HepG2 (cell line): ENCODE measurements around the gene DPP6. TPM values are rescaled to one million over a fixed set of nuclear protein-coding genes. Genes with fewer than 3 reads are reported as not detected.

Experiments
- ATAC-seq: fragments of 200-7000 bp; cut with Tn5 transposase; 3 replicates; pipeline ENCODE4 v1.9.1; 2020; ENCODE audit warnings: mild to moderate bottlenecking, moderate library complexity
- BruUV-seq: library from RNA; stranded (reverse); fragments of 400-500 nt; replicated peaks from 2 replicates; lab custom pipeline; 2021; lab: Mats Ljungman, UMichigan
- CTCF ChIA-PET: fragments of 300-600 bp; formaldehyde crosslinking; extraction: SDS; loops from one replicate; lab custom pipeline; 2021; ENCODE audit warnings: low total read pairs, inconsistent platforms, low intra/inter-chr PET ratio; lab: Yijun Ruan, JAX
- POLR2A ChIA-PET: fragments of 350-600 bp; sonication (Branson Sonifier 250); formaldehyde crosslinking; loops from one replicate; lab custom pipeline; 2020; ENCODE audit warnings: antibody characterized with exemption, inconsistent platforms; lab: Yijun Ruan, JAX
- DNase-seq: peaks from one replicate; pipeline ENCODE4 v3.0.0-alpha.2; 2015; ENCODE audit warnings: low spot score
- FAIRE-seq: peaks from 3 replicates; lab custom pipeline; 2011; peaks lifted over from hg19 to GRCh38; lab: Jason Lieb, UNC
- H2AFZ ChIP-seq: one replicate; pipeline ENCODE4 v1.6.1; 2011; ENCODE audit warnings: low read length, inconsistent platforms
- H3K27ac ChIP-seq: fragments of 300-600 bp; 3 replicates; pipeline ENCODE4 v1.8.0; 2011; ENCODE audit warnings: mixed run types, mild to moderate bottlenecking, mixed read lengths, low read length, inconsistent platforms; ENCODE audit not compliant: insufficient read depth; ENCODE audit errors: extremely low read length
- H3K27me3 ChIP-seq, 2 experiments: fragments of 200-600 bp in 1 of 2; 2 replicates in 1 of 2; 3 replicates in 1 of 2; pipeline versions ENCODE4 v1.6.0 to v1.8.0; 2011; ENCODE audit warnings: low read length in 2 of 2, mild to moderate bottlenecking in 2 of 2, moderate library complexity in 2 of 2, inconsistent platforms in 1 of 2; ENCODE audit not compliant: insufficient read depth in 2 of 2, control insufficient read depth in 1 of 2
- H3K36me3 ChIP-seq, 2 experiments: fragments of 200-600 bp in 1 of 2; replicated peaks in 1 of 2; 2 replicates in 1 of 2; 3 replicates in 1 of 2; pipeline versions ENCODE4 v1.5.1 to v1.8.0; 2011; ENCODE audit warnings: low read length in 2 of 2, inconsistent platforms in 1 of 2; ENCODE audit not compliant: insufficient read depth in 2 of 2, control insufficient read depth in 1 of 2
- H3K4me1 ChIP-seq: 2 replicates; pipeline ENCODE4 v1.5.1; 2012; ENCODE audit warnings: low read length, inconsistent platforms; ENCODE audit not compliant: insufficient read depth
- H3K4me2 ChIP-seq: 2 replicates; pipeline ENCODE4 v1.6.0; 2011; ENCODE audit warnings: low read depth, low read length, inconsistent platforms
- H3K4me3 ChIP-seq, 3 experiments: fragments of 200-600 bp in 1 of 3; sonication (generic), shearing (Covaris generic) in 1 of 3; replicated peaks in 1 of 3; 2 replicates each; pipeline ENCODE4 v1.5.1; 2011 to 2016; ENCODE audit warnings: low read length in 3 of 3, inconsistent platforms in 2 of 3, low read depth in 2 of 3, mild to moderate bottlenecking in 2 of 3, control low read depth in 1 of 3, mixed read lengths in 1 of 3; ENCODE audit not compliant: insufficient read depth in 1 of 3
- H3K79me2 ChIP-seq: one replicate; pipeline ENCODE4 v1.6.1; 2011; ENCODE audit warnings: low read length, inconsistent platforms; ENCODE audit not compliant: insufficient read depth
- H3K9ac ChIP-seq: 2 replicates; pipeline ENCODE4 v1.6.0; 2011; ENCODE audit warnings: mild to moderate bottlenecking, low read depth, low read length, inconsistent platforms; ENCODE audit not compliant: insufficient read depth
- H3K9me3 ChIP-seq: 2 replicates; pipeline ENCODE4 v1.5.1; 2012; ENCODE audit warnings: mild to moderate bottlenecking, low read length
- H4K20me1 ChIP-seq: 2 replicates; pipeline ENCODE4 v1.6.0; 2011; ENCODE audit warnings: inconsistent platforms, mild to moderate bottlenecking, low read length, moderate library complexity; ENCODE audit not compliant: insufficient read depth
- MED13 ChIP-seq: sonication (generic); formaldehyde crosslinking; IDR thresholded peaks from 2 replicates; pipeline ENCODE4 v1.5.0; 2020; ENCODE audit warnings: missing genetic modification reagents
- MIXL1 ChIP-seq: IDR thresholded peaks from 2 replicates; pipeline ENCODE4 v1.6.1; 2016
- MTA3 ChIP-seq: sonication (generic); formaldehyde crosslinking; IDR thresholded peaks from 2 replicates; pipeline ENCODE4 v1.4.0; 2020; ENCODE audit warnings: missing genetic modification reagents
- MXI1 ChIP-seq: IDR thresholded peaks from 3 replicates; pipeline ENCODE4 v1.6.1; 2012; ENCODE audit warnings: low read depth, low read length, inconsistent platforms, borderline replicate concordance
- NFE2L1 ChIP-seq: sonication (generic); formaldehyde crosslinking; IDR thresholded peaks from 2 replicates; pipeline ENCODE4 v1.4.0; 2020; ENCODE audit warnings: missing genetic modification reagents, mild to moderate bottlenecking, borderline replicate concordance
- RERE ChIP-seq: IDR thresholded peaks from 2 replicates; pipeline ENCODE4 v1.6.1; 2016; ENCODE audit warnings: low read depth, missing genetic modification reagents, missing compliant biosample characterization
- SAFB2 ChIP-seq: sonication (generic); formaldehyde crosslinking; IDR thresholded peaks from 2 replicates; pipeline ENCODE4 v1.5.1; 2020; ENCODE audit warnings: missing genetic modification reagents, low read depth, mild to moderate bottlenecking, borderline replicate concordance
- SNAPC5 ChIP-seq: sonication (generic); formaldehyde crosslinking; IDR thresholded peaks from 2 replicates; pipeline ENCODE4 v1.8.1; 2023; ENCODE audit warnings: mild to moderate bottlenecking, missing genetic modification reagents, borderline replicate concordance
- ZBTB26 ChIP-seq: IDR thresholded peaks from 2 replicates; pipeline ENCODE4 v1.6.1; 2016; ENCODE audit warnings: missing compliant biosample characterization, missing genetic modification reagents, borderline replicate concordance
- ZBTB49 ChIP-seq: sonication (generic); formaldehyde crosslinking; IDR thresholded peaks from 2 replicates; pipeline ENCODE4 v1.4.0; 2020; ENCODE audit warnings: missing genetic modification reagents, borderline replicate concordance
- WGBS: methylation state at CpG from one replicate; pipeline ENCODE4 v1.1.6; 2017; ENCODE audit warnings: low lambda C conversion rate; 5-methylcytosine and 5-hydroxymethylcytosine counted together
- in situ Hi-C: cut with HindIII; loops from 2 replicates; pipeline ENCODE4 v1.10.0; 2017; ENCODE audit warnings: low pct_unique_long_range_greater_than_20kb; ENCODE audit not compliant: extremely low pct_ligation_motif_present
- intact Hi-C: fragments of 100-400 bp; cut with micrococcal nuclease; formaldehyde crosslinking; loops from one replicate; pipeline ENCODE4 v1.10.0; 2022; ENCODE audit not compliant: unreplicated experiment
- polyA plus RNA-seq, 8 experiments: library from polyadenylated mRNA; depleted of rRNA in 3 of 8; stranded (reverse) in 7 of 8; unstranded in 1 of 8; fragments of >200 nt; fragmentation: Illumina TruSeq in 4 of 8; extraction: Trizol in 4 of 8; gene quantifications; 2 replicates each; pipeline versions ENCODE4 v1.2.1 to v1.2.3, GENCODE V29; 2011 to 2016; ENCODE audit warnings: low read depth in 4 of 8, missing spikeins in 1 of 8, mixed read lengths in 1 of 8; ENCODE audit not compliant: insufficient read depth in 1 of 8
- total RNA-seq, 5 experiments: library from RNA; depleted of rRNA; stranded (reverse); fragments of >200 nt; fragmentation: Illumina TruSeq; extraction: Trizol; gene quantifications; 2 replicates each; pipeline ENCODE4 v1.2.3, GENCODE V29; 2016; ENCODE audit warnings: low read depth in 1 of 5
- TF ChIP-seq, protein P1 (sequence below), 2 experiments: sonication (generic) in 1 of 2; formaldehyde crosslinking in 1 of 2; IDR thresholded peaks; 2 replicates each; pipeline versions ENCODE4 v1.5.1 to v1.6.1; 2011 to 2020; ENCODE audit warnings: borderline replicate concordance in 1 of 2, low read depth in 1 of 2, low read length in 1 of 2, mild to moderate bottlenecking in 1 of 2, missing genetic modification reagents in 1 of 2, moderate library complexity in 1 of 2

The DPP6 gene
- total and polyA plus RNA-seq, 2 of the 13 experiments (the other 11 are each of a cell fraction or from before 2014, with no cell fraction given): not detected

GRCh38 chr7:154338701-154339506 lies 286.7 kb downstream of the DPP6 start:
- Histone ChIP-seq H3K9me3 (no peaks in the 10 kb centered on the region), H3K4me1 (no peaks in the 10 kb centered on the region), H3K36me3 (no peaks in the 10 kb centered on the region), H3K4me2 (no peak overlapping the region), H3K27me3 (peaks cover 0 to 39% of the 10 kb centered on the region in 2 experiments; a peak in 2 of 5 replicates), H3K27ac (no peak overlapping the region), H3K9ac (no peak overlapping the region), H3K4me3 (no peak overlapping the region), H2AFZ (no peak overlapping the region), H3K79me2 (no peaks in the 10 kb centered on the region), H4K20me1 (no peaks in the 10 kb centered on the region)
- DNase-seq (no peak), FAIRE-seq (no peak), ATAC-seq (no peak)
- WGBS: 35% methylated on average over 23 of the region's 23 CpGs
- POLR2A ChIA-PET: no interaction called here
- intact Hi-C loops: no loop called here
- BruUV-seq: no TSS peak
- CTCF ChIA-PET: no interaction called here
- in situ Hi-C loops: no loop called here
- no peak for TF ChIP-seq MTA3 (CRISPR knock-in tag)
- TF ChIP-seq MXI1: no peak
- no peak for TF ChIP-seq MIXL1 (CRISPR knock-in tag)
- no peak for TF ChIP-seq SAFB2 (CRISPR knock-in tag)
- TF ChIP-seq ZBTB26: no peak
- no peak for TF ChIP-seq MED13 (CRISPR knock-in tag)
- TF ChIP-seq ZBTB49 (CRISPR knock-in tag): no peak
- TF ChIP-seq NFE2L1 (CRISPR knock-in tag): no peak
- no peak for TF ChIP-seq RERE (CRISPR knock-in tag)
- no peak for TF ChIP-seq SNAPC5 (CRISPR knock-in tag)
- TF ChIP-seq, protein P1, sequence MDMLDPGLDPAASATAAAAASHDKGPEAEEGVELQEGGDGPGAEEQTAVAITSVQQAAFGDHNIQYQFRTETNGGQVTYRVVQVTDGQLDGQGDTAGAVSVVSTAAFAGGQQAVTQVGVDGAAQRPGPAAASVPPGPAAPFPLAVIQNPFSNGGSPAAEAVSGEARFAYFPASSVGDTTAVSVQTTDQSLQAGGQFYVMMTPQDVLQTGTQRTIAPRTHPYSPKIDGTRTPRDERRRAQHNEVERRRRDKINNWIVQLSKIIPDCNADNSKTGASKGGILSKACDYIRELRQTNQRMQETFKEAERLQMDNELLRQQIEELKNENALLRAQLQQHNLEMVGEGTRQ (IDR thresholded peaks at IDR 0.05; ENCODE audit: low read depth, low read length): no peak
- TF ChIP-seq, protein P1 (CRISPR knock-in tag; IDR thresholded peaks at IDR 0.05; ENCODE audit: borderline replicate concordance): no peak
